CD14-positive monocyte (primary cell): ENCODE results near the gene DNAJC5. TPM values are rescaled to one million over a fixed set of nuclear protein-coding genes. Genes with fewer than 3 reads are reported as not detected.

ENCODE experiments used
- DNase-seq, 3 donors: peaks; one replicate each; pipeline ENCODE4 v3.0.0-alpha.2; 2011 to 2022
- H2AFZ ChIP-seq: 2 replicates; pipeline ENCODE4 v1.6.0; 2012; ENCODE audit warnings: mild to moderate bottlenecking, low read depth, low read length, inconsistent platforms; ENCODE audit not compliant: insufficient read depth, poor library complexity, severe bottlenecking
- H3K27ac ChIP-seq, 2 donors: 1 replicate in 1 of 2; 2 replicates in 1 of 2; pipeline ENCODE4 v1.5.1; 2012 to 2013; ENCODE audit warnings: low read length in 2 of 2, control low read depth in 1 of 2, inconsistent platforms in 1 of 2, low read depth in 1 of 2, mild to moderate bottlenecking in 1 of 2
- H3K27me3 ChIP-seq, 2 donors: one replicate each; pipeline versions ENCODE4 v1.6.0 to v1.6.1; 2011 to 2013; ENCODE audit warnings: low read length in 2 of 2; ENCODE audit not compliant: control insufficient read depth in 2 of 2, insufficient read depth in 2 of 2
- H3K36me3 ChIP-seq, 2 donors: replicated peaks in 1 of 2; 1 replicate in 1 of 2; 2 replicates in 1 of 2; pipeline versions ENCODE4 v1.5.1 to v1.6.1; 2012 to 2013; ENCODE audit warnings: low read length in 2 of 2, control low read depth in 1 of 2, inconsistent platforms in 1 of 2, mild to moderate bottlenecking in 1 of 2; ENCODE audit not compliant: insufficient read depth in 2 of 2, control insufficient read depth in 1 of 2
- H3K4me1 ChIP-seq, 2 donors: 1 replicate in 1 of 2; 2 replicates in 1 of 2; pipeline versions ENCODE4 v1.5.1 to v1.6.1; 2012 to 2013; ENCODE audit warnings: low read length in 2 of 2, control low read depth in 1 of 2, inconsistent platforms in 1 of 2, mild to moderate bottlenecking in 1 of 2, moderate library complexity in 1 of 2; ENCODE audit not compliant: insufficient read depth in 2 of 2, control insufficient read depth in 1 of 2
- H3K4me2 ChIP-seq: replicated peaks from 2 replicates; pipeline ENCODE3; 2012; ENCODE audit warnings: low read length, moderate library complexity, mild to moderate bottlenecking; ENCODE audit not compliant: poor library complexity, severe bottlenecking; ENCODE audit errors: extremely low read depth
- H3K4me3 ChIP-seq, 3 experiments: fragments of 200-600 bp in 1 of 3; sonication (generic) in 1 of 3; replicated peaks in 1 of 3; 1 replicate in 2 of 3; 2 replicates in 1 of 3; pipeline ENCODE4 v1.5.1; 2011 to 2013; ENCODE audit warnings: low read length in 3 of 3, mild to moderate bottlenecking in 3 of 3, control low read depth in 2 of 3, low read depth in 2 of 3, inconsistent platforms in 1 of 3, moderate library complexity in 1 of 3
- H3K79me2 ChIP-seq: 2 replicates; pipeline ENCODE4 v1.6.0; 2012; ENCODE audit warnings: mild to moderate bottlenecking, control low read depth, inconsistent platforms, low read length, moderate library complexity; ENCODE audit not compliant: insufficient read depth
- H3K9ac ChIP-seq: 2 replicates; pipeline ENCODE4 v1.6.0; 2017; ENCODE audit warnings: low read length, mild to moderate bottlenecking; ENCODE audit not compliant: insufficient read depth, poor library complexity, severe bottlenecking
- H3K9me3 ChIP-seq, 2 donors: replicated peaks in 1 of 2; 1 replicate in 1 of 2; 2 replicates in 1 of 2; pipeline versions ENCODE4 v1.5.1 to v1.6.1; 2012 to 2013; ENCODE audit warnings: low read length in 2 of 2, control low read depth in 1 of 2; ENCODE audit not compliant: control insufficient read depth in 1 of 2, insufficient read depth in 1 of 2
- H4K20me1 ChIP-seq: 2 replicates; pipeline ENCODE4 v1.6.0; 2012; ENCODE audit warnings: mild to moderate bottlenecking, low read length, control low read depth, moderate library complexity; ENCODE audit not compliant: insufficient read depth
- H3K27ac Mint-ChIP-seq, 7 donors: one replicate each; pipeline ENCODE4 v1.8.0; 2020; ENCODE audit warnings: mild to moderate bottlenecking in 7 of 7, mixed read lengths in 7 of 7, moderate library complexity in 6 of 7, inconsistent platforms in 2 of 7
- H3K27me3 Mint-ChIP-seq, 3 donors: one replicate each; pipeline ENCODE4 v1.8.0; 2021 to 2022; ENCODE audit warnings: low read depth in 3 of 3, mild to moderate bottlenecking in 3 of 3, mixed read lengths in 3 of 3, moderate library complexity in 3 of 3, inconsistent platforms in 1 of 3
- H3K36me3 Mint-ChIP-seq, 2 donors: one replicate each; pipeline ENCODE4 v1.8.0; 2020; ENCODE audit warnings: mixed read lengths in 2 of 2, inconsistent platforms in 1 of 2, mild to moderate bottlenecking in 1 of 2
- H3K4me1 Mint-ChIP-seq: one replicate; pipeline ENCODE4 v1.8.0; 2020; ENCODE audit warnings: mild to moderate bottlenecking, mixed read lengths
- H3K4me3 Mint-ChIP-seq, 2 donors: one replicate each; pipeline ENCODE4 v1.8.0; 2020; ENCODE audit warnings: mild to moderate bottlenecking in 2 of 2, mixed read lengths in 2 of 2, moderate library complexity in 1 of 2
- H3K9me3 Mint-ChIP-seq, 7 donors: one replicate each; pipeline ENCODE4 v1.8.0; 2020 to 2022; ENCODE audit warnings: mixed read lengths in 7 of 7, mild to moderate bottlenecking in 6 of 7, moderate library complexity in 6 of 7, inconsistent platforms in 2 of 7
- WGBS: methylation state at CpG from one replicate; pipeline ENCODE4 v1.1.5; 2013; ENCODE audit warnings: missing lambda C conversion rate; ENCODE audit not compliant: insufficient coverage; 5-methylcytosine and 5-hydroxymethylcytosine counted together
- intact Hi-C, 2 donors: fragments of 100-400 bp; cut with micrococcal nuclease; formaldehyde crosslinking; loops; one replicate each; pipeline versions ENCODE4 v1.15.0 to v1.15.1; 2023
- polyA plus RNA-seq, 3 donors: library from polyadenylated mRNA; depleted of rRNA in 1 of 3; unstranded in 2 of 3; stranded (reverse) in 1 of 3; fragments of 300-500 nt in 2 of 3; fragments of >200 nt in 1 of 3; fragmentation: Illumina TruSeq in 2 of 3; gene quantifications; 1 replicate in 2 of 3; 2 replicates in 1 of 3; pipeline ENCODE4 v1.2.3, GENCODE V29; 2012 to 2021
- TF ChIP-seq, protein P1 (sequence below): fragments of 200-600 bp; IDR thresholded peaks from one replicate; pipeline ENCODE4 v1.8.0; 2022; ENCODE audit warnings: antibody characterized with exemption, mild to moderate bottlenecking

The DNAJC5 gene
- polyA plus RNA-seq, 3 donors, result 5.9 to 44.4 (median 7.4) TPM

DNA sequence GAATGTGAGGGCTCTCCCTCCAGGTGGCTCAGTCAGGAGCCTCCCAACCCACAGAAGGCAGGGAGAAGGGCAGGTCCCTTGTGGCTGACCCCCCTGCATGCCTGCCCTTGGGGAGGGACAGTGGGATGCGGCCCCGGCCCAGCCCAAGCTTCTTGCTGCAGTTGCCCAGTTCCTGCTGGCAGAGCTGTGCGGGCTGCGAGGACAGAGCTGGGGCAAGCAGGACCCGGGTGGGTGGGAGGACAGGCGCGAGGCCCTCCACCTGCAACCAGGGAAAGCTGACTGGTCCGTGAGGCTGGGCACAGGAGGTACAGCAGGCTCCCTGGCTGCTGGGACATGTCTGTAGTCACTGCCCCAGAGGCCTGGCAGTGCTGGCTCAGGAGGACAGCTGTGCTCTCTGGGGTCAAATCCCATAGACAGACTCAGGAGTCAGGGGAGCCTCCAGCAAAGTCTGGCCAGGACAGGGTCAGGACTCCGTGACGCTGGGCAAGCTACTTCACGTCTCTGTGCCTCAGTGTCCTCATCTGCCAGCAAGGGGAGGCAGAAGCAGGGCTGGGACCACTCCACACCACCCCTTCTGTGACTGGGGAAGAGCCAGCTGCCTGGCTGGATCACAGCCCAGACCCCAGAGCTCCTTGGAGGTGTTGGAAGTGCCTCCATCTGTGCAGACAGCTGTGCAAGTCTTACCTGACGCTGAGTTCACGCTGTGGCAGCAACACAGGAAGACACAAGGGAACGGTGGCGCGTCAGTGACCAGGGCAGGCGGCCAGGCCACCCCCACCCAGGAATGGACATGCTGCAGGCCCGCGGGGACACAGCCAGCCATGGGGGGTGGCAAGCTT, 48.3 kb downstream of the DNAJC5 start:
- H3K27ac Mint-ChIP-seq, result peak overlapping the region in 4 of 7 donors; percentile 32 to 91 (median 70)
- 86% methylated on average over 12 of the region's 19 CpGs for WGBS

DNA sequence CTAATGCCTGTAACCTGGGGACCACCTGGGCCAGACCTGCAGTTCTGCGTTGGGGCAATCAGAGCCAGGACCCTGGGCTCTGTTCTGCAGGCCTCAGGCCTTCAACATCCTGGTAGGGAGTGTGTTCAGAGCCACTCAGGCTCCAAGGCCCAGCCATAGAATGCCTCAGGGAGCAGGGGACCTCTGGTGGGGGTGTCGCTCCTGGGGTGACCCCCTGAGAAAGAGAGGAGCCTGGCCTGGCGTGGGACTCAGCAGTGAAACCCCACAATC, 48.8 kb downstream of the DNAJC5 start:
- no peak overlapping the region for H3K4me3 Mint-ChIP-seq
- peaks cover 47 to 53% of the 10 kb centered on the region in 2 donors for H3K4me1 ChIP-seq
- H3K36me3 ChIP-seq, result peaks cover 44 to 53% of the 10 kb centered on the region in 2 donors
- DNase-seq, result no peak
- no peak overlapping the region for H3K4me3 ChIP-seq
- H4K20me1 ChIP-seq, result peaks cover 99% of the 10 kb centered on the region
- no peak overlapping the region for H2AFZ ChIP-seq
- H3K27ac ChIP-seq, result no peak overlapping the region
- 100% methylated on average over 3 of the region's 3 CpGs for WGBS
- peaks cover 18 to 37% of the 10 kb centered on the region in 2 donors for H3K36me3 Mint-ChIP-seq
- H3K4me1 Mint-ChIP-seq, result peaks cover 38% of the 10 kb centered on the region
- TF ChIP-seq, protein P1, sequence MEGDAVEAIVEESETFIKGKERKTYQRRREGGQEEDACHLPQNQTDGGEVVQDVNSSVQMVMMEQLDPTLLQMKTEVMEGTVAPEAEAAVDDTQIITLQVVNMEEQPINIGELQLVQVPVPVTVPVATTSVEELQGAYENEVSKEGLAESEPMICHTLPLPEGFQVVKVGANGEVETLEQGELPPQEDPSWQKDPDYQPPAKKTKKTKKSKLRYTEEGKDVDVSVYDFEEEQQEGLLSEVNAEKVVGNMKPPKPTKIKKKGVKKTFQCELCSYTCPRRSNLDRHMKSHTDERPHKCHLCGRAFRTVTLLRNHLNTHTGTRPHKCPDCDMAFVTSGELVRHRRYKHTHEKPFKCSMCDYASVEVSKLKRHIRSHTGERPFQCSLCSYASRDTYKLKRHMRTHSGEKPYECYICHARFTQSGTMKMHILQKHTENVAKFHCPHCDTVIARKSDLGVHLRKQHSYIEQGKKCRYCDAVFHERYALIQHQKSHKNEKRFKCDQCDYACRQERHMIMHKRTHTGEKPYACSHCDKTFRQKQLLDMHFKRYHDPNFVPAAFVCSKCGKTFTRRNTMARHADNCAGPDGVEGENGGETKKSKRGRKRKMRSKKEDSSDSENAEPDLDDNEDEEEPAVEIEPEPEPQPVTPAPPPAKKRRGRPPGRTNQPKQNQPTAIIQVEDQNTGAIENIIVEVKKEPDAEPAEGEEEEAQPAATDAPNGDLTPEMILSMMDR, result no peak
- peaks cover 74% of the 10 kb centered on the region for H3K79me2 ChIP-seq
- H3K27ac Mint-ChIP-seq, result peak overlapping the region in 1 of 7 donors; percentile 27
- H3K27me3 ChIP-seq, result no peaks in the 10 kb centered on the region
- no peak overlapping the region for H3K4me2 ChIP-seq
- intact Hi-C loops, result loop anchor here (5.0 kb wide), 2 partner anchors 36 to 301 kb away; no protein-coding TSS in a partner anchor
- peaks cover 0 to 2% (median 0%) of the 10 kb centered on the region in 3 donors for H3K27me3 Mint-ChIP-seq
- no peak overlapping the region for H3K9ac ChIP-seq
- H3K9me3 ChIP-seq, result no peaks in the 10 kb centered on the region
- peaks cover 0 to 2% (median 0%) of the 10 kb centered on the region in 7 donors for H3K9me3 Mint-ChIP-seq

More for the DNA sequence above, 48.3 kb downstream of the DNAJC5 start:
- no peak overlapping the region for H3K4me3 ChIP-seq
- no peak overlapping the region for H3K9ac ChIP-seq
- no peaks in the 10 kb centered on the region for H3K27me3 ChIP-seq
- H4K20me1 ChIP-seq, result peaks cover 99% of the 10 kb centered on the region
- H2AFZ ChIP-seq, result no peak overlapping the region
- H3K27ac ChIP-seq, result peak overlapping the region; percentile 24 to 47
- Mint-ChIP-seq H3K36me3 (peaks cover 18 to 37% of the 10 kb centered on the region in 2 donors), H3K27me3 (peaks cover 0 to under 1% (median 0%) of the 10 kb centered on the region in 3 donors), H3K4me3 (no peak overlapping the region), H3K9me3 (peaks cover 0 to 2% (median 0%) of the 10 kb centered on the region in 7 donors), H3K4me1 (peaks cover 33% of the 10 kb centered on the region)
- H3K4me1 ChIP-seq, result peaks cover 42 to 50% of the 10 kb centered on the region in 2 donors
- peaks cover 75% of the 10 kb centered on the region for H3K79me2 ChIP-seq
- no peak for DNase-seq
- peaks cover 45 to 55% of the 10 kb centered on the region in 2 donors for H3K36me3 ChIP-seq
- no peaks in the 10 kb centered on the region for H3K9me3 ChIP-seq
- TF ChIP-seq, protein P1, result no peak
- peak overlapping the region; percentile 45 for H3K4me2 ChIP-seq
- intact Hi-C loops, result loop anchor here (5.0 kb wide), 2 partner anchors 36 to 301 kb away; no protein-coding TSS in a partner anchor
